CD14-positive monocyte (primary cell): ENCODE measurements around the gene DCANP1. TPM values are rescaled to one million over a fixed set of nuclear protein-coding genes. Genes with fewer than 3 reads are reported as not detected.

Source experiments
- DNase-seq, 3 donors: peaks; one replicate each; pipeline ENCODE4 v3.0.0-alpha.2; 2011 to 2022
- H2AFZ ChIP-seq: 2 replicates; pipeline ENCODE4 v1.6.0; 2012; ENCODE audit warnings: mild to moderate bottlenecking, low read depth, low read length, inconsistent platforms; ENCODE audit not compliant: insufficient read depth, poor library complexity, severe bottlenecking
- H3K27ac ChIP-seq, 2 donors: 1 replicate in 1 of 2; 2 replicates in 1 of 2; pipeline ENCODE4 v1.5.1; 2012 to 2013; ENCODE audit warnings: low read length in 2 of 2, control low read depth in 1 of 2, inconsistent platforms in 1 of 2, low read depth in 1 of 2, mild to moderate bottlenecking in 1 of 2
- H3K27me3 ChIP-seq, 2 donors: one replicate each; pipeline versions ENCODE4 v1.6.0 to v1.6.1; 2011 to 2013; ENCODE audit warnings: low read length in 2 of 2; ENCODE audit not compliant: control insufficient read depth in 2 of 2, insufficient read depth in 2 of 2
- H3K36me3 ChIP-seq, 2 donors: replicated peaks in 1 of 2; 1 replicate in 1 of 2; 2 replicates in 1 of 2; pipeline versions ENCODE4 v1.5.1 to v1.6.1; 2012 to 2013; ENCODE audit warnings: low read length in 2 of 2, control low read depth in 1 of 2, inconsistent platforms in 1 of 2, mild to moderate bottlenecking in 1 of 2; ENCODE audit not compliant: insufficient read depth in 2 of 2, control insufficient read depth in 1 of 2
- H3K4me1 ChIP-seq, 2 donors: 1 replicate in 1 of 2; 2 replicates in 1 of 2; pipeline versions ENCODE4 v1.5.1 to v1.6.1; 2012 to 2013; ENCODE audit warnings: low read length in 2 of 2, control low read depth in 1 of 2, inconsistent platforms in 1 of 2, mild to moderate bottlenecking in 1 of 2, moderate library complexity in 1 of 2; ENCODE audit not compliant: insufficient read depth in 2 of 2, control insufficient read depth in 1 of 2
- H3K4me2 ChIP-seq: replicated peaks from 2 replicates; pipeline ENCODE3; 2012; ENCODE audit warnings: low read length, moderate library complexity, mild to moderate bottlenecking; ENCODE audit not compliant: poor library complexity, severe bottlenecking; ENCODE audit errors: extremely low read depth
- H3K4me3 ChIP-seq, 3 experiments: fragments of 200-600 bp in 1 of 3; sonication (generic) in 1 of 3; replicated peaks in 1 of 3; 1 replicate in 2 of 3; 2 replicates in 1 of 3; pipeline ENCODE4 v1.5.1; 2011 to 2013; ENCODE audit warnings: low read length in 3 of 3, mild to moderate bottlenecking in 3 of 3, control low read depth in 2 of 3, low read depth in 2 of 3, inconsistent platforms in 1 of 3, moderate library complexity in 1 of 3
- H3K79me2 ChIP-seq: 2 replicates; pipeline ENCODE4 v1.6.0; 2012; ENCODE audit warnings: mild to moderate bottlenecking, control low read depth, inconsistent platforms, low read length, moderate library complexity; ENCODE audit not compliant: insufficient read depth
- H3K9ac ChIP-seq: 2 replicates; pipeline ENCODE4 v1.6.0; 2017; ENCODE audit warnings: low read length, mild to moderate bottlenecking; ENCODE audit not compliant: insufficient read depth, poor library complexity, severe bottlenecking
- H3K9me3 ChIP-seq, 2 donors: replicated peaks in 1 of 2; 1 replicate in 1 of 2; 2 replicates in 1 of 2; pipeline versions ENCODE4 v1.5.1 to v1.6.1; 2012 to 2013; ENCODE audit warnings: low read length in 2 of 2, control low read depth in 1 of 2; ENCODE audit not compliant: control insufficient read depth in 1 of 2, insufficient read depth in 1 of 2
- H4K20me1 ChIP-seq: 2 replicates; pipeline ENCODE4 v1.6.0; 2012; ENCODE audit warnings: mild to moderate bottlenecking, low read length, control low read depth, moderate library complexity; ENCODE audit not compliant: insufficient read depth
- H3K27ac Mint-ChIP-seq, 7 donors: one replicate each; pipeline ENCODE4 v1.8.0; 2020; ENCODE audit warnings: mild to moderate bottlenecking in 7 of 7, mixed read lengths in 7 of 7, moderate library complexity in 6 of 7, inconsistent platforms in 2 of 7
- H3K27me3 Mint-ChIP-seq, 3 donors: one replicate each; pipeline ENCODE4 v1.8.0; 2021 to 2022; ENCODE audit warnings: low read depth in 3 of 3, mild to moderate bottlenecking in 3 of 3, mixed read lengths in 3 of 3, moderate library complexity in 3 of 3, inconsistent platforms in 1 of 3
- H3K36me3 Mint-ChIP-seq, 2 donors: one replicate each; pipeline ENCODE4 v1.8.0; 2020; ENCODE audit warnings: mixed read lengths in 2 of 2, inconsistent platforms in 1 of 2, mild to moderate bottlenecking in 1 of 2
- H3K4me1 Mint-ChIP-seq: one replicate; pipeline ENCODE4 v1.8.0; 2020; ENCODE audit warnings: mild to moderate bottlenecking, mixed read lengths
- H3K4me3 Mint-ChIP-seq, 2 donors: one replicate each; pipeline ENCODE4 v1.8.0; 2020; ENCODE audit warnings: mild to moderate bottlenecking in 2 of 2, mixed read lengths in 2 of 2, moderate library complexity in 1 of 2
- H3K9me3 Mint-ChIP-seq, 7 donors: one replicate each; pipeline ENCODE4 v1.8.0; 2020 to 2022; ENCODE audit warnings: mixed read lengths in 7 of 7, mild to moderate bottlenecking in 6 of 7, moderate library complexity in 6 of 7, inconsistent platforms in 2 of 7
- CTCF ChIP-seq: fragments of 200-600 bp; IDR thresholded peaks from one replicate; pipeline ENCODE4 v1.8.0; 2022; ENCODE audit warnings: antibody characterized with exemption, mild to moderate bottlenecking
- WGBS: methylation state at CpG from one replicate; pipeline ENCODE4 v1.1.5; 2013; ENCODE audit warnings: missing lambda C conversion rate; ENCODE audit not compliant: insufficient coverage; 5-methylcytosine and 5-hydroxymethylcytosine counted together
- intact Hi-C, 2 donors: fragments of 100-400 bp; cut with micrococcal nuclease; formaldehyde crosslinking; loops; one replicate each; pipeline versions ENCODE4 v1.15.0 to v1.15.1; 2023
- polyA plus RNA-seq, 3 donors: library from polyadenylated mRNA; depleted of rRNA in 1 of 3; unstranded in 2 of 3; stranded (reverse) in 1 of 3; fragments of 300-500 nt in 2 of 3; fragments of >200 nt in 1 of 3; fragmentation: Illumina TruSeq in 2 of 3; gene quantifications; 1 replicate in 2 of 3; 2 replicates in 1 of 3; pipeline ENCODE4 v1.2.3, GENCODE V29; 2012 to 2021

Gene DCANP1
- polyA plus RNA-seq, 3 donors, result 0.14 to 0.85 (median 0.15) TPM

GRCh38 chr5:135494196-135494595 lies 47.0 kb upstream of the DCANP1 start:
- Mint-ChIP-seq H3K9me3 (peaks cover 0 to 21% (median 7%) of the 10 kb centered on the region in 7 donors), H3K36me3 (peaks cover 2 to 3% of the 10 kb centered on the region in 2 donors), H3K4me3 (no peak overlapping the region), H3K27ac (no peak overlapping the region), H3K27me3 (peaks cover 50 to 61% (median 56%) of the 10 kb centered on the region in 3 donors), H3K4me1 (peaks cover 43% of the 10 kb centered on the region)
- no peak overlapping the region for H3K27ac ChIP-seq
- peaks cover 37 to 47% of the 10 kb centered on the region in 2 donors for H3K4me1 ChIP-seq
- peaks cover 48 to 64% of the 10 kb centered on the region in 2 donors for H3K27me3 ChIP-seq
- H2AFZ ChIP-seq, result no peak overlapping the region
- no peak for DNase-seq
- peaks cover 0 to 9% of the 10 kb centered on the region in 2 donors for H3K9me3 ChIP-seq
- no peak for TF ChIP-seq CTCF
- intact Hi-C loops, result no loop called here
- H3K9ac ChIP-seq, result no peak overlapping the region
- H3K36me3 ChIP-seq, result no peaks in the 10 kb centered on the region
- no peaks in the 10 kb centered on the region for H3K79me2 ChIP-seq
- H3K4me2 ChIP-seq, result no peak overlapping the region
- 97% methylated on average over 5 of the region's 5 CpGs for WGBS
- no peak overlapping the region for H3K4me3 ChIP-seq
- no peaks in the 10 kb centered on the region for H4K20me1 ChIP-seq

GRCh38 chr5:135493406-135494180 lies 46.4 kb upstream of the DCANP1 start:
- H3K27me3 Mint-ChIP-seq, result peaks cover 54 to 63% (median 59%) of the 10 kb centered on the region in 3 donors
- peak; percentile 30 to 74 (median 53) for DNase-seq

More at GRCh38 chr5:135493406-135494180, 46.4 kb upstream of the DCANP1 start:
- Histone ChIP-seq H4K20me1 (no peaks in the 10 kb centered on the region), H3K79me2 (no peaks in the 10 kb centered on the region), H3K4me2 (no peak overlapping the region), H3K27me3 (peaks cover 54 to 65% of the 10 kb centered on the region in 2 donors), H3K4me1 (peaks cover 43 to 53% of the 10 kb centered on the region in 2 donors), H3K9me3 (peaks cover 0 to 13% of the 10 kb centered on the region in 2 donors), H2AFZ (peak overlapping the region; percentile 26), H3K27ac (no peak overlapping the region), H3K9ac (no peak overlapping the region), H3K36me3 (no peaks in the 10 kb centered on the region), H3K4me3 (no peak overlapping the region)
- Mint-ChIP-seq H3K4me1 (peaks cover 47% of the 10 kb centered on the region), H3K27ac (no peak overlapping the region), H3K9me3 (peaks cover 0 to 27% (median 10%) of the 10 kb centered on the region in 7 donors), H3K36me3 (peaks cover 2 to 3% of the 10 kb centered on the region in 2 donors), H3K4me3 (peak overlapping the region in 1 of 2 donors; percentile 49)
- no peak for TF ChIP-seq CTCF
- intact Hi-C loops, result no loop called here
- 57% methylated on average over 8 of the region's 8 CpGs for WGBS
